IMR-90 (cell line): ENCODE measurements around the gene CXCL3. TPM values are rescaled to one million over a fixed set of nuclear protein-coding genes. Genes with fewer than 3 reads are reported as not detected.

Experiments used
- ATAC-seq: fragments of 200-7000 bp; cut with Tn5 transposase; 2 replicates; pipeline ENCODE4 v1.9.1; 2020; ENCODE audit warnings: low read depth, mild to moderate bottlenecking, moderate library complexity
- BruUV-seq: library from RNA; stranded (reverse); fragments of 400-500 nt; replicated peaks from 2 replicates; lab custom pipeline; 2021; lab: Mats Ljungman, UMichigan
- CTCF ChIA-PET: fragments of 300-600 bp; formaldehyde crosslinking; extraction: SDS; loops from one replicate; lab custom pipeline; 2021; ENCODE audit warnings: antibody characterized with exemption; lab: Yijun Ruan, JAX
- POLR2A ChIA-PET: fragments of 300-600 bp; sonication (Branson Sonifier 250); formaldehyde crosslinking; loops from one replicate; lab custom pipeline; 2022; ENCODE audit warnings: antibody characterized with exemption; ENCODE audit not compliant: unreplicated experiment; lab: Charles Lee
- DNase-seq: peaks from one replicate; pipeline ENCODE4 v3.0.0; 2013
- H2AFZ ChIP-seq: replicated peaks from 2 replicates; pipeline ENCODE3; 2013; ENCODE audit warnings: low read length, mild to moderate bottlenecking; ENCODE audit not compliant: poor library complexity
- H2AK5ac ChIP-seq: 2 replicates; pipeline ENCODE4 v1.6.1; 2013; ENCODE audit warnings: low read depth, low read length, inconsistent platforms
- H2AK9ac ChIP-seq: replicated peaks from 2 replicates; pipeline ENCODE3; 2013; ENCODE audit warnings: mild to moderate bottlenecking, low read depth, low read length, moderate library complexity; ENCODE audit not compliant: poor library complexity
- H2BK120ac ChIP-seq: 2 replicates; pipeline ENCODE4 v1.6.1; 2013; ENCODE audit warnings: low read depth, low read length, inconsistent platforms
- H2BK15ac ChIP-seq: 3 replicates; pipeline ENCODE4 v1.6.1; 2013; ENCODE audit warnings: low read depth, low read length, inconsistent platforms
- H2BK20ac ChIP-seq: 2 replicates; pipeline ENCODE4 v1.6.1; 2013; ENCODE audit warnings: low read depth, mild to moderate bottlenecking, inconsistent platforms, low read length, moderate library complexity
- H2BK5ac ChIP-seq: 2 replicates; pipeline ENCODE4 v1.6.1; 2013; ENCODE audit warnings: mild to moderate bottlenecking, low read depth, low read length, inconsistent platforms; ENCODE audit not compliant: poor library complexity, severe bottlenecking
- H3K14ac ChIP-seq: replicated peaks from 2 replicates; pipeline ENCODE4 v1.6.1; 2013; ENCODE audit warnings: low read depth, low read length, inconsistent platforms
- H3K18ac ChIP-seq: 2 replicates; pipeline ENCODE4 v1.6.1; 2013; ENCODE audit warnings: low read depth, low read length, control low read depth
- H3K23ac ChIP-seq: 2 replicates; pipeline ENCODE4 v1.6.1; 2013; ENCODE audit warnings: low read depth, low read length, inconsistent platforms
- H3K27ac ChIP-seq: 2 replicates; pipeline ENCODE4 v1.5.1; 2013; ENCODE audit warnings: mild to moderate bottlenecking, control low read depth, low read length; ENCODE audit not compliant: insufficient read depth
- H3K27me3 ChIP-seq: 2 replicates; pipeline ENCODE4 v1.6.1; 2013; ENCODE audit warnings: low read length; ENCODE audit not compliant: control insufficient read depth, insufficient read depth
- H3K36me3 ChIP-seq: 2 replicates; pipeline ENCODE4 v1.6.1; 2013; ENCODE audit warnings: low read length, mixed read lengths; ENCODE audit not compliant: control insufficient read depth, insufficient read depth
- H3K4ac ChIP-seq: 2 replicates; pipeline ENCODE4 v1.6.1; 2013; ENCODE audit warnings: low read depth, low read length, inconsistent platforms
- H3K4me1 ChIP-seq: 2 replicates; pipeline ENCODE4 v1.6.1; 2013; ENCODE audit warnings: low read length, mixed read lengths; ENCODE audit not compliant: control insufficient read depth, insufficient read depth
- H3K4me2 ChIP-seq: 2 replicates; pipeline ENCODE4 v1.6.1; 2013; ENCODE audit warnings: low read depth, mild to moderate bottlenecking, control low read depth, low read length, moderate library complexity
- H3K4me3 ChIP-seq: 2 replicates; pipeline ENCODE4 v1.5.1; 2013; ENCODE audit warnings: low read depth, mild to moderate bottlenecking, control low read depth, low read length, moderate library complexity; ENCODE audit not compliant: insufficient read depth
- H3K56ac ChIP-seq: 2 replicates; pipeline ENCODE4 v1.6.1; 2013; ENCODE audit warnings: low read length, inconsistent platforms; ENCODE audit not compliant: insufficient read depth; ENCODE audit errors: extremely low read depth
- H3K79me1 ChIP-seq, 2 experiments: 2 replicates each; pipeline ENCODE4 v1.6.1; 2013; ENCODE audit warnings: low read length in 2 of 2, inconsistent platforms in 1 of 2, low read depth in 1 of 2
- H3K9ac ChIP-seq: 2 replicates; pipeline ENCODE4 v1.6.1; 2013; ENCODE audit warnings: low read depth, low read length, control low read depth
- H3K9me1 ChIP-seq: 2 replicates; pipeline ENCODE4 v1.6.1; 2013; ENCODE audit warnings: low read length, inconsistent platforms; ENCODE audit not compliant: insufficient read depth
- H3K9me3 ChIP-seq: 2 replicates; pipeline ENCODE4 v1.6.1; 2013; ENCODE audit warnings: low read length; ENCODE audit not compliant: control insufficient read depth, insufficient read depth
- H4K20me1 ChIP-seq: 2 replicates; pipeline ENCODE4 v1.6.1; 2013; ENCODE audit warnings: low read length, inconsistent platforms; ENCODE audit not compliant: insufficient read depth
- H4K5ac ChIP-seq: 2 replicates; pipeline ENCODE4 v1.6.1; 2013; ENCODE audit warnings: mild to moderate bottlenecking, low read depth, low read length, control low read depth
- H4K8ac ChIP-seq, 2 experiments: 2 replicates each; pipeline ENCODE4 v1.6.1; 2013; ENCODE audit warnings: low read depth in 2 of 2, low read length in 2 of 2, control low read depth in 1 of 2, inconsistent platforms in 1 of 2
- H4K91ac ChIP-seq: 2 replicates; pipeline ENCODE4 v1.6.1; 2013; ENCODE audit warnings: low read depth, low read length, inconsistent platforms; ENCODE audit not compliant: insufficient read depth
- CEBPB ChIP-seq: IDR thresholded peaks from 2 replicates; pipeline ENCODE4 v1.6.1; 2012; ENCODE audit warnings: low read depth, low read length, improper control_type of control experiment
- CHD1 ChIP-seq: IDR thresholded peaks from 2 replicates; pipeline ENCODE4 v1.6.1; 2012; ENCODE audit warnings: low read depth, low read length, improper control_type of control experiment
- MAFK ChIP-seq: IDR thresholded peaks from 2 replicates; pipeline ENCODE4 v1.6.1; 2012; ENCODE audit warnings: low read depth, low read length, improper control_type of control experiment
- NFE2L2 ChIP-seq: fragments of 150-350 bp; IDR thresholded peaks from 2 replicates; pipeline ENCODE4 v1.6.1; 2016; ENCODE audit warnings: low read depth, mild to moderate bottlenecking, low read length
- POLR2A ChIP-seq: IDR thresholded peaks from 2 replicates; pipeline ENCODE4 v1.6.1; 2012; ENCODE audit warnings: mild to moderate bottlenecking, low read depth, low read length
- RAD21 ChIP-seq: IDR thresholded peaks from 2 replicates; pipeline ENCODE4 v1.6.1; 2012; ENCODE audit warnings: low read length, improper control_type of control experiment
- RCOR1 ChIP-seq: IDR thresholded peaks from 2 replicates; pipeline ENCODE4 v1.6.1; 2012; ENCODE audit warnings: mild to moderate bottlenecking, low read length, improper control_type of control experiment; ENCODE audit not compliant: insufficient replicate concordance
- RFX5 ChIP-seq: IDR thresholded peaks from 2 replicates; pipeline ENCODE4 v1.8.0; 2012; ENCODE audit warnings: low read depth, mild to moderate bottlenecking, low read length, moderate library complexity
- WGBS, 2 experiments: methylation state at CpG; one replicate each; pipeline versions ENCODE4 v1.1.5 to v1.1.7; 2013; ENCODE audit warnings: missing lambda C conversion rate in 2 of 2; ENCODE audit not compliant: insufficient read length in 1 of 2; ENCODE audit errors: extremely low coverage in 2 of 2; 5-methylcytosine and 5-hydroxymethylcytosine counted together
- dilution Hi-C: fragments of 300-500 bp; cut with HindIII; formaldehyde crosslinking; loops from one replicate; pipeline ENCODE4 v1.14.3; 2018; ENCODE audit warnings: low sequenced_read_pairs; ENCODE audit not compliant: unreplicated experiment
- in situ Hi-C: fragments of 300-500 bp; cut with MboI; formaldehyde crosslinking; loops from 3 replicates; pipeline ENCODE4 v1.14.3; 2019; ENCODE audit warnings: low sequenced_read_pairs, inconsistent platforms, mixed read lengths
- intact Hi-C: fragments of 100-400 bp; cut with micrococcal nuclease; formaldehyde crosslinking; loops from 2 replicates; pipeline ENCODE4 v1.10.0; 2022
- polyA plus RNA-seq, 3 experiments: library from polyadenylated mRNA; depleted of rRNA; stranded (reverse); fragments of >200 nt; gene quantifications; 2 replicates each; pipeline ENCODE4 v1.2.3, GENCODE V29; 2012; ENCODE audit warnings: low replicate concordance in 1 of 3
- total RNA-seq: library from RNA; depleted of rRNA; stranded (reverse); fragments of >200 nt; gene quantifications from 2 replicates; pipeline ENCODE4 v1.2.3, GENCODE V29; 2012
- TF ChIP-seq, protein P1 (sequence below): fragments of 150-350 bp; IDR thresholded peaks from 2 replicates; pipeline ENCODE4 v1.6.1; 2016; ENCODE audit warnings: low read depth, mild to moderate bottlenecking, low read length, moderate library complexity, borderline replicate concordance
- TF ChIP-seq, protein P2 (sequence below): conservative IDR thresholded peaks from 2 replicates; pipeline ENCODE4 v1.5.1; 2012; ENCODE audit warnings: mild to moderate bottlenecking, low read depth, low read length, improper control_type of control experiment
- TF ChIP-seq, protein P3 (sequence below): fragments of 150-350 bp; IDR thresholded peaks from 2 replicates; pipeline ENCODE4 v1.6.1; 2017; ENCODE audit warnings: mild to moderate bottlenecking, antibody characterized with exemption, low read length, low read depth

CXCL3 gene
- total and polyA plus RNA-seq, 2 of the 4 experiments (the other 2 are of a cell fraction): 0.18 to 0.74 TPM

DNA sequence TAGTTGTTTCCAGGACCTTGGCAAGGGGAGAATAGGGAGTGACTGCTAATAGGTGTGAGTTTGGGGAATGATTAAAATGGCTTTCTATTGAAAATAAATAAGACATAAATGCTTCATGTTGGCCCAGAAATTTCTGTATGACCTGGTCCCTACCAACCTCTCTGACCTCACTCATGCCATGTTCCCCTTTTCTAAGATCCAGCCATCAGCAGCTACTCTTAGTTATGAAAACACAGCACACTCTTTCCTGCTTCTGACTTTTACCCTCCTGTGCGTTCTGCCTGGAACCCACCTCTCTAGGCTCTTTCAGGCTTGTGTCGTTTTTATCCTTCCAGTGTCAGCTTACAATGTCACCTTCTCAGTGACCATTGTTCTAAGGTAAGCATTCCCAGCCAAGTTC is 25.2 kb downstream of the CXCL3 start:
- ChIA-PET CTCF (no interaction called here), POLR2A (no interaction called here)
- peaks cover 9% of the 10 kb centered on the region; the same call in 1 of the 2 replicates for H3K9me1 ChIP-seq
- in situ Hi-C loops (no loop called here), dilution Hi-C loops (no loop called here), intact Hi-C loops (no loop called here)
- no peak overlapping the region for H4K91ac ChIP-seq
- H4K8ac ChIP-seq: no peak overlapping the region
- no peak overlapping the region for H3K18ac ChIP-seq
- no peak overlapping the region for H4K5ac ChIP-seq
- no peak overlapping the region for H3K9ac ChIP-seq
- no peaks in the 10 kb centered on the region for H3K79me1 ChIP-seq
- H3K9me3 ChIP-seq: no peaks in the 10 kb centered on the region; the same call in 1 of the 2 replicates
- H3K4me1 ChIP-seq: peaks cover 9% of the 10 kb centered on the region
- no peak overlapping the region for H2BK15ac ChIP-seq
- no peak overlapping the region for H2BK120ac ChIP-seq
- 0 out of 2 replicates have a peak, but pooled peaks cover 2% of the 10 kb centered on the region for H3K27me3 ChIP-seq
- BruUV-seq: no TSS peak
- H3K14ac ChIP-seq: no peak overlapping the region
- H2BK20ac ChIP-seq: no peak overlapping the region
- WGBS, 2 experiments: no CpG with 5 or more reads among the region's 2 CpGs
- no peak overlapping the region for H3K23ac ChIP-seq
- no peak overlapping the region for H2AFZ ChIP-seq
- H2BK5ac ChIP-seq: no peak overlapping the region
- no peaks in the 10 kb centered on the region for H3K36me3 ChIP-seq
- no peaks in the 10 kb centered on the region for H4K20me1 ChIP-seq
- H3K27ac ChIP-seq: no peak overlapping the region
- ATAC-seq (no peak), DNase-seq (no peak)
- TF ChIP-seq CEBPB: no peak
- TF ChIP-seq POLR2A: no peak
- no peak for TF ChIP-seq MAFK
- no peak for TF ChIP-seq CHD1
- no peak for TF ChIP-seq RFX5
- no peak for TF ChIP-seq RAD21
- TF ChIP-seq, protein P1, sequence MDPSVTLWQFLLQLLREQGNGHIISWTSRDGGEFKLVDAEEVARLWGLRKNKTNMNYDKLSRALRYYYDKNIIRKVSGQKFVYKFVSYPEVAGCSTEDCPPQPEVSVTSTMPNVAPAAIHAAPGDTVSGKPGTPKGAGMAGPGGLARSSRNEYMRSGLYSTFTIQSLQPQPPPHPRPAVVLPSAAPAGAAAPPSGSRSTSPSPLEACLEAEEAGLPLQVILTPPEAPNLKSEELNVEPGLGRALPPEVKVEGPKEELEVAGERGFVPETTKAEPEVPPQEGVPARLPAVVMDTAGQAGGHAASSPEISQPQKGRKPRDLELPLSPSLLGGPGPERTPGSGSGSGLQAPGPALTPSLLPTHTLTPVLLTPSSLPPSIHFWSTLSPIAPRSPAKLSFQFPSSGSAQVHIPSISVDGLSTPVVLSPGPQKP: no peak
- no peak for TF ChIP-seq NFE2L2
- TF ChIP-seq, protein P2, sequence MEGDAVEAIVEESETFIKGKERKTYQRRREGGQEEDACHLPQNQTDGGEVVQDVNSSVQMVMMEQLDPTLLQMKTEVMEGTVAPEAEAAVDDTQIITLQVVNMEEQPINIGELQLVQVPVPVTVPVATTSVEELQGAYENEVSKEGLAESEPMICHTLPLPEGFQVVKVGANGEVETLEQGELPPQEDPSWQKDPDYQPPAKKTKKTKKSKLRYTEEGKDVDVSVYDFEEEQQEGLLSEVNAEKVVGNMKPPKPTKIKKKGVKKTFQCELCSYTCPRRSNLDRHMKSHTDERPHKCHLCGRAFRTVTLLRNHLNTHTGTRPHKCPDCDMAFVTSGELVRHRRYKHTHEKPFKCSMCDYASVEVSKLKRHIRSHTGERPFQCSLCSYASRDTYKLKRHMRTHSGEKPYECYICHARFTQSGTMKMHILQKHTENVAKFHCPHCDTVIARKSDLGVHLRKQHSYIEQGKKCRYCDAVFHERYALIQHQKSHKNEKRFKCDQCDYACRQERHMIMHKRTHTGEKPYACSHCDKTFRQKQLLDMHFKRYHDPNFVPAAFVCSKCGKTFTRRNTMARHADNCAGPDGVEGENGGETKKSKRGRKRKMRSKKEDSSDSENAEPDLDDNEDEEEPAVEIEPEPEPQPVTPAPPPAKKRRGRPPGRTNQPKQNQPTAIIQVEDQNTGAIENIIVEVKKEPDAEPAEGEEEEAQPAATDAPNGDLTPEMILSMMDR: no peak
- TF ChIP-seq, protein P3, sequence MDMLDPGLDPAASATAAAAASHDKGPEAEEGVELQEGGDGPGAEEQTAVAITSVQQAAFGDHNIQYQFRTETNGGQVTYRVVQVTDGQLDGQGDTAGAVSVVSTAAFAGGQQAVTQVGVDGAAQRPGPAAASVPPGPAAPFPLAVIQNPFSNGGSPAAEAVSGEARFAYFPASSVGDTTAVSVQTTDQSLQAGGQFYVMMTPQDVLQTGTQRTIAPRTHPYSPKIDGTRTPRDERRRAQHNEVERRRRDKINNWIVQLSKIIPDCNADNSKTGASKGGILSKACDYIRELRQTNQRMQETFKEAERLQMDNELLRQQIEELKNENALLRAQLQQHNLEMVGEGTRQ: no peak
- no peak for TF ChIP-seq RCOR1
- H3K4me3 ChIP-seq: no peak overlapping the region
- no peak overlapping the region for H3K4me2 ChIP-seq
- no peak overlapping the region for H3K56ac ChIP-seq
- H3K4ac ChIP-seq: no peak overlapping the region
- H2AK9ac ChIP-seq: no peak overlapping the region
- no peak overlapping the region for H2AK5ac ChIP-seq
